Astrocyte (in vitro differentiated cells and primary cell): ENCODE measurements around the gene CUL2. TPM values are rescaled to one million over a fixed set of nuclear protein-coding genes. Genes with fewer than 3 reads are reported as not detected.

ENCODE experiments used
- DNase-seq: peaks from one replicate; pipeline ENCODE4 v3.0.0-alpha.2; 2010; ENCODE audit warnings: low read depth
- FAIRE-seq: peaks from 2 replicates; lab custom pipeline; 2011; peaks lifted over from hg19 to GRCh38; lab: Jason Lieb, UNC
- H2AFZ ChIP-seq: 2 replicates; pipeline ENCODE4 v1.6.0; 2012; ENCODE audit warnings: low read depth, low read length, inconsistent platforms
- H3K27ac ChIP-seq: 2 replicates; pipeline ENCODE4 v1.5.1; 2011; ENCODE audit warnings: low read depth, low read length, inconsistent platforms
- H3K27me3 ChIP-seq: 2 replicates; pipeline ENCODE4 v1.6.0; 2011; ENCODE audit warnings: low read length, inconsistent platforms; ENCODE audit not compliant: insufficient read depth
- H3K36me3 ChIP-seq: 2 replicates; pipeline ENCODE4 v1.5.1; 2011; ENCODE audit warnings: low read length, inconsistent platforms; ENCODE audit not compliant: insufficient read depth
- H3K4me1 ChIP-seq: 2 replicates; pipeline ENCODE4 v1.5.1; 2011; ENCODE audit warnings: low read length, inconsistent platforms; ENCODE audit not compliant: insufficient read depth
- H3K4me2 ChIP-seq: 2 replicates; pipeline ENCODE4 v1.6.0; 2012; ENCODE audit warnings: low read length, inconsistent platforms
- H3K4me3 ChIP-seq: 2 replicates; pipeline ENCODE4 v1.5.1; 2011; ENCODE audit warnings: low read depth, mild to moderate bottlenecking, low read length, inconsistent platforms; ENCODE audit not compliant: insufficient read depth
- H3K79me2 ChIP-seq: 2 replicates; pipeline ENCODE4 v1.6.0; 2012; ENCODE audit warnings: mild to moderate bottlenecking, low read length, inconsistent platforms; ENCODE audit not compliant: insufficient read depth
- H3K9ac ChIP-seq: 2 replicates; pipeline ENCODE4 v1.6.0; 2012; ENCODE audit warnings: mild to moderate bottlenecking, low read length, inconsistent platforms
- H3K9me3 ChIP-seq: 2 replicates; pipeline ENCODE4 v1.5.1; 2012; ENCODE audit warnings: low read depth, mild to moderate bottlenecking, low read length, inconsistent platforms; ENCODE audit not compliant: insufficient read depth
- H4K20me1 ChIP-seq: 2 replicates; pipeline ENCODE4 v1.6.0; 2012; ENCODE audit warnings: low read length, inconsistent platforms; ENCODE audit not compliant: insufficient read depth
- H3K27ac Mint-ChIP-seq: one replicate; pipeline ENCODE4 v1.8.0; 2021; ENCODE audit warnings: mild to moderate bottlenecking, mixed read lengths; ENCODE audit not compliant: unreplicated experiment
- H3K27me3 Mint-ChIP-seq: one replicate; pipeline ENCODE4 v1.8.0; 2021; ENCODE audit warnings: low read depth, mixed read lengths; ENCODE audit not compliant: unreplicated experiment
- H3K36me3 Mint-ChIP-seq: one replicate; pipeline ENCODE4 v1.8.0; 2021; ENCODE audit warnings: low read depth, mixed read lengths; ENCODE audit not compliant: unreplicated experiment
- H3K4me1 Mint-ChIP-seq: one replicate; pipeline ENCODE4 v1.8.0; 2021; ENCODE audit warnings: low read depth, mixed read lengths; ENCODE audit not compliant: unreplicated experiment
- H3K4me3 Mint-ChIP-seq: one replicate; pipeline ENCODE4 v1.8.0; 2021; ENCODE audit warnings: mild to moderate bottlenecking, moderate library complexity, mixed read lengths; ENCODE audit not compliant: unreplicated experiment
- H3K9me3 Mint-ChIP-seq: one replicate; pipeline ENCODE4 v1.8.0; 2021; ENCODE audit warnings: mild to moderate bottlenecking, mixed read lengths; ENCODE audit not compliant: unreplicated experiment
- EZH2 ChIP-seq: IDR thresholded peaks from 2 replicates; pipeline ENCODE4 v1.6.1; 2012; ENCODE audit warnings: mild to moderate bottlenecking, low read length, inconsistent platforms; ENCODE audit not compliant: insufficient read depth
- total RNA-seq: library from RNA; stranded (reverse); gene quantifications from 2 replicates; pipeline ENCODE4 v1.2.1, GENCODE V29; 2021
- TF ChIP-seq, protein P1 (sequence below): IDR thresholded peaks from 2 replicates; pipeline ENCODE4 v1.5.1; 2011; ENCODE audit warnings: low read depth, mild to moderate bottlenecking, inconsistent platforms, low read length, moderate library complexity; ENCODE audit not compliant: insufficient read depth

CUL2 gene
- total RNA-seq, 1 donor from 2014 or later = 48.0 TPM

DNA sequence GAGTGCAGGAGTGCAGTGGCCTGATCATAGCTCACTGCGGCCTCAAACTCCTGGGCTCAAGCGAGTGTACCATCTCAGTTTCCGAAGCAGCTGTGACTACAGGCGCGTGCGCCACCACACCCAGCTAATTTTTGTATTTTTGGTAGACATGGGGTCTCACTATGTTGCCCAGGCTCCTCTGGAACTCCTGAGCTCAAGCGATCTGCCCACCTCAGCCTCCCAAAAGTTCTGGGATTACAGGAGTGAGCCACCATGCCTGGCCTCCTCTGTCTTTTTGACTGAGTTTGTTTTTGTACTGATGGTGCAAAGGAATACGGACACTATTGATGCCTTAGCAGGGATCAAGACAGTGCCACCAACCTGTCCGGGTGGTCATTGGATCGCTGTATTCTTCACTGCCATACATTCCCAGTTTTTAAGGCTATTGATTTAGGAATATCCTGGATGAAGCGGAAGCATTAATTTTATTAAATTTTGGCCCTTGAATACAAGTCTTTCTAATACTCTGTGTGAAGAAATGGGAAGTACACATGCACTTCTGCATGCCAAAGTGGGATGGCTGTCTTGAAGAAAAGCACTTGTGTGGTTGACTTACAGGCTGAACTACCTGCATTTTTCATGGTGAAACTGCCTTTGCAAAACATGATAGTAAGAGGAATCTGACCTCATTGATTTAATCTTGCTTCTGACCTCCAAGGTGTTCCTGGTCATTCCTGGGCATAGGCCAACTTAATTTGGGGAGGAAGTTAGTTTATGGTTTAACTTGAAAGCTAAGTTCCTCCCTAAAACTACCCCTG lies 2.1 kb upstream of the CUL2 start:
- no peak overlapping the region for H3K27ac Mint-ChIP-seq
- Histone ChIP-seq H3K27ac (no peak overlapping the region), H2AFZ (no peak overlapping the region), H4K20me1 (peaks cover 22% of the 10 kb centered on the region), H3K9me3 (peaks cover 3% of the 10 kb centered on the region), H3K36me3 (no peaks in the 10 kb centered on the region), H3K27me3 (no peaks in the 10 kb centered on the region), H3K9ac (no peak overlapping the region), H3K4me2 (no peak overlapping the region), H3K4me3 (no peak overlapping the region), H3K4me1 (peaks cover 9% of the 10 kb centered on the region), H3K79me2 (peaks cover 32% of the 10 kb centered on the region)
- H3K4me3 Mint-ChIP-seq = no peak overlapping the region
- H3K36me3 Mint-ChIP-seq = no peaks in the 10 kb centered on the region
- H3K27me3 Mint-ChIP-seq = peaks cover 4% of the 10 kb centered on the region
- H3K9me3 Mint-ChIP-seq = no peaks in the 10 kb centered on the region
- no peak for FAIRE-seq
- peaks cover 2% of the 10 kb centered on the region for H3K4me1 Mint-ChIP-seq
- TF ChIP-seq, protein P1, sequence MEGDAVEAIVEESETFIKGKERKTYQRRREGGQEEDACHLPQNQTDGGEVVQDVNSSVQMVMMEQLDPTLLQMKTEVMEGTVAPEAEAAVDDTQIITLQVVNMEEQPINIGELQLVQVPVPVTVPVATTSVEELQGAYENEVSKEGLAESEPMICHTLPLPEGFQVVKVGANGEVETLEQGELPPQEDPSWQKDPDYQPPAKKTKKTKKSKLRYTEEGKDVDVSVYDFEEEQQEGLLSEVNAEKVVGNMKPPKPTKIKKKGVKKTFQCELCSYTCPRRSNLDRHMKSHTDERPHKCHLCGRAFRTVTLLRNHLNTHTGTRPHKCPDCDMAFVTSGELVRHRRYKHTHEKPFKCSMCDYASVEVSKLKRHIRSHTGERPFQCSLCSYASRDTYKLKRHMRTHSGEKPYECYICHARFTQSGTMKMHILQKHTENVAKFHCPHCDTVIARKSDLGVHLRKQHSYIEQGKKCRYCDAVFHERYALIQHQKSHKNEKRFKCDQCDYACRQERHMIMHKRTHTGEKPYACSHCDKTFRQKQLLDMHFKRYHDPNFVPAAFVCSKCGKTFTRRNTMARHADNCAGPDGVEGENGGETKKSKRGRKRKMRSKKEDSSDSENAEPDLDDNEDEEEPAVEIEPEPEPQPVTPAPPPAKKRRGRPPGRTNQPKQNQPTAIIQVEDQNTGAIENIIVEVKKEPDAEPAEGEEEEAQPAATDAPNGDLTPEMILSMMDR = no peak
- TF ChIP-seq EZH2 = no peak
- no peak for DNase-seq

- no peak for FAIRE-seq
Observed at GRCh38 chr10:35089611-35090161, 455 bp downstream of the CUL2 start.

More at GRCh38 chr10:35089611-35090161, 455 bp downstream of the CUL2 start:
- Histone ChIP-seq H3K79me2 (peaks cover 56% of the 10 kb centered on the region), H4K20me1 (peaks cover 41% of the 10 kb centered on the region), H3K9ac (peak overlapping the region; percentile 95), H2AFZ (peak overlapping the region; percentile 29), H3K4me1 (peaks cover 9% of the 10 kb centered on the region), H3K4me3 (peak overlapping the region; percentile 83), H3K27ac (peak overlapping the region; percentile 88), H3K9me3 (peaks cover 3% of the 10 kb centered on the region), H3K4me2 (peak overlapping the region; percentile 96), H3K27me3 (no peaks in the 10 kb centered on the region), H3K36me3 (no peaks in the 10 kb centered on the region)
- H3K27ac Mint-ChIP-seq = peak overlapping the region; percentile 80
- H3K9me3 Mint-ChIP-seq = no peaks in the 10 kb centered on the region
- H3K27me3 Mint-ChIP-seq = no peaks in the 10 kb centered on the region
- no peak for TF ChIP-seq EZH2
- TF ChIP-seq, protein P1 = no peak
- DNase-seq = peak; percentile 32
- peaks cover 2% of the 10 kb centered on the region for H3K4me1 Mint-ChIP-seq
- no peaks in the 10 kb centered on the region for H3K36me3 Mint-ChIP-seq
- peak overlapping the region; percentile 95 for H3K4me3 Mint-ChIP-seq
